ENCODE results near the gene PSMC3IP. TPM values are rescaled to one million over a fixed set of nuclear protein-coding genes. Genes with fewer than 3 reads are reported as not detected.

PSMC3IP gene
- total RNA-seq, 1 experiment from 2014 or later, result 23.3 TPM

DNA sequence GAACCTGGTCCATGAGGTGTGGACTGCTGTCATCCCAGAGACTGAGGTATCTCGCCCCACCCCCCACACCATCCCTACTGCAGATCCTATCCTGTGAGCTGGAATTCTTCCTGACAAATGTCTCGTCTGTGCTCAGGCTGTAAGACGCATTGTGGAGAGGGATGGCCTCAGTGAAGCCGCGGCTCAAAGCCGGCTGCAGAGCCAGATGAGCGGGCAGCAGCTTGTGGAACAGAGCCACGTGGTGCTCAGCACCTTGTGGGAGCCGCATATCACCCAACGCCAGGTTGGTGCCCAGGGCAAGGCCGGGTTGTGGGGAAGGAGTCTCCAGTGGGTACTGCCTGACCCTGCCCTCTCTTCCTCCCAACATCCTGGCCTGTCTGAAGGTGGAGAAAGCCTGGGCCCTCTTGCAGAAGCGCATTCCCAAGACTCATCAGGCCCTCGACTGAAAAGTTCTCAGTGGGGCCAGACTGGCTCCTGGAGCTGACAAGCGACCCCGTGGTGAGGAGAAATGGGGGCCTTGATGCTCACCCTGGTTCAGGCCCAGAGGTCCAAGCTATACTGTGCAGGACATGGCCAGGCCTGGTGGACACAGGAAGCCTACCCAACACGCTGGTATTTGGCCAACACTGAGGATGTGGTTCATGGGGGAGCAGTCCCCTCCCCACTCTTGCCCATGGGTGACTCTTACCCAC lies 11.9 kb downstream of the PSMC3IP start (continued):
- no peak for TF ChIP-seq FOXK1 (CRISPR knock-in tag; IDR thresholded peaks at IDR 0.05)

GRCh38 chr17:42564815-42565522 lies 12.6 kb downstream of the PSMC3IP start:
- Mint-ChIP-seq H3K4me1 (peaks cover 22% of the 10 kb centered on the region), H3K27ac (no peak overlapping the region), H3K36me3 (peaks cover 17% of the 10 kb centered on the region), H3K9me3 (no peaks in the 10 kb centered on the region), H3K27me3 (ENCODE audit: low read depth) (no peaks in the 10 kb centered on the region), H3K4me3 (no peak overlapping the region)
- ChIA-PET CTCF (interaction anchor here (1.3 kb wide), 1 partner anchor 13 kb away, joined by 7 read pairs; no protein-coding TSS in a partner anchor), POLR2A (no interaction called here)
- ATAC-seq (no peak), DNase-seq (ENCODE audit: low spot score) (no peak)
- TF ChIP-seq, protein P1, sequence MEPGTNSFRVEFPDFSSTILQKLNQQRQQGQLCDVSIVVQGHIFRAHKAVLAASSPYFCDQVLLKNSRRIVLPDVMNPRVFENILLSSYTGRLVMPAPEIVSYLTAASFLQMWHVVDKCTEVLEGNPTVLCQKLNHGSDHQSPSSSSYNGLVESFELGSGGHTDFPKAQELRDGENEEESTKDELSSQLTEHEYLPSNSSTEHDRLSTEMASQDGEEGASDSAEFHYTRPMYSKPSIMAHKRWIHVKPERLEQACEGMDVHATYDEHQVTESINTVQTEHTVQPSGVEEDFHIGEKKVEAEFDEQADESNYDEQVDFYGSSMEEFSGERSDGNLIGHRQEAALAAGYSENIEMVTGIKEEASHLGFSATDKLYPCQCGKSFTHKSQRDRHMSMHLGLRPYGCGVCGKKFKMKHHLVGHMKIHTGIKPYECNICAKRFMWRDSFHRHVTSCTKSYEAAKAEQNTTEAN (CRISPR knock-in tag; IDR thresholded peaks at IDR 0.05), result no peak
- TF ChIP-seq GABPB1 (CRISPR knock-in tag; IDR thresholded peaks at IDR 0.05), result 0 out of 2 replicates have a peak, but pooled peaks have one; percentile 26

- ChIA-PET CTCF (interaction anchor here (1.3 to 1.6 kb wide), 2 partner anchors 14 to 15 kb away, joined by 4 to 7 read pairs; no protein-coding TSS in a partner anchor), POLR2A (no interaction called here)
- H3K27ac Mint-ChIP-seq, result no peak overlapping the region; the same call in 1 of the 2 replicates
Measured at GRCh38 chr17:42563950-42564349, 13.6 kb downstream of the PSMC3IP start.

More at GRCh38 chr17:42563950-42564349, 13.6 kb downstream of the PSMC3IP start:
- Mint-ChIP-seq H3K4me1 (peaks cover 22% of the 10 kb centered on the region), H3K27me3 (ENCODE audit: low read depth) (no peaks in the 10 kb centered on the region), H3K36me3 (peaks cover 7% of the 10 kb centered on the region), H3K4me3 (peak overlapping the region; percentile 88), H3K9me3 (no peaks in the 10 kb centered on the region)
- DNase-seq (ENCODE audit: low spot score) (no peak), ATAC-seq (no peak)
- TF ChIP-seq ETV6 (CRISPR knock-in tag; IDR thresholded peaks at IDR 0.05), result no peak
- TF ChIP-seq ZBTB21 (CRISPR knock-in tag; IDR thresholded peaks at IDR 0.05; ENCODE audit: borderline replicate concordance), result no peak
- no peak for TF ChIP-seq ATF6 (CRISPR knock-in tag; IDR thresholded peaks at IDR 0.05)
- TF ChIP-seq, protein P2, sequence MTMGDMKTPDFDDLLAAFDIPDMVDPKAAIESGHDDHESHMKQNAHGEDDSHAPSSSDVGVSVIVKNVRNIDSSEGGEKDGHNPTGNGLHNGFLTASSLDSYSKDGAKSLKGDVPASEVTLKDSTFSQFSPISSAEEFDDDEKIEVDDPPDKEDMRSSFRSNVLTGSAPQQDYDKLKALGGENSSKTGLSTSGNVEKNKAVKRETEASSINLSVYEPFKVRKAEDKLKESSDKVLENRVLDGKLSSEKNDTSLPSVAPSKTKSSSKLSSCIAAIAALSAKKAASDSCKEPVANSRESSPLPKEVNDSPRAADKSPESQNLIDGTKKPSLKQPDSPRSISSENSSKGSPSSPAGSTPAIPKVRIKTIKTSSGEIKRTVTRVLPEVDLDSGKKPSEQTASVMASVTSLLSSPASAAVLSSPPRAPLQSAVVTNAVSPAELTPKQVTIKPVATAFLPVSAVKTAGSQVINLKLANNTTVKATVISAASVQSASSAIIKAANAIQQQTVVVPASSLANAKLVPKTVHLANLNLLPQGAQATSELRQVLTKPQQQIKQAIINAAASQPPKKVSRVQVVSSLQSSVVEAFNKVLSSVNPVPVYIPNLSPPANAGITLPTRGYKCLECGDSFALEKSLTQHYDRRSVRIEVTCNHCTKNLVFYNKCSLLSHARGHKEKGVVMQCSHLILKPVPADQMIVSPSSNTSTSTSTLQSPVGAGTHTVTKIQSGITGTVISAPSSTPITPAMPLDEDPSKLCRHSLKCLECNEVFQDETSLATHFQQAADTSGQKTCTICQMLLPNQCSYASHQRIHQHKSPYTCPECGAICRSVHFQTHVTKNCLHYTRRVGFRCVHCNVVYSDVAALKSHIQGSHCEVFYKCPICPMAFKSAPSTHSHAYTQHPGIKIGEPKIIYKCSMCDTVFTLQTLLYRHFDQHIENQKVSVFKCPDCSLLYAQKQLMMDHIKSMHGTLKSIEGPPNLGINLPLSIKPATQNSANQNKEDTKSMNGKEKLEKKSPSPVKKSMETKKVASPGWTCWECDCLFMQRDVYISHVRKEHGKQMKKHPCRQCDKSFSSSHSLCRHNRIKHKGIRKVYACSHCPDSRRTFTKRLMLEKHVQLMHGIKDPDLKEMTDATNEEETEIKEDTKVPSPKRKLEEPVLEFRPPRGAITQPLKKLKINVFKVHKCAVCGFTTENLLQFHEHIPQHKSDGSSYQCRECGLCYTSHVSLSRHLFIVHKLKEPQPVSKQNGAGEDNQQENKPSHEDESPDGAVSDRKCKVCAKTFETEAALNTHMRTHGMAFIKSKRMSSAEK (CRISPR knock-in tag; IDR thresholded peaks at IDR 0.05; ENCODE audit: borderline replicate concordance), result no peak
- no peak for TF ChIP-seq GTF2I (CRISPR knock-in tag; conservative IDR thresholded peaks at IDR 0.05)
- TF ChIP-seq GABPB1 (CRISPR knock-in tag; IDR thresholded peaks at IDR 0.05), result no peak
- no peak for TF ChIP-seq FOXK1 (CRISPR knock-in tag; IDR thresholded peaks at IDR 0.05)
- no peak for TF ChIP-seq ZNF423 (CRISPR knock-in tag; IDR thresholded peaks at IDR 0.05)
- TF ChIP-seq ZNF138 (CRISPR knock-in tag; conservative IDR thresholded peaks at IDR 0.05), result no peak
- no peak for TF ChIP-seq STAT6 (CRISPR knock-in tag; conservative IDR thresholded peaks at IDR 0.05; ENCODE audit: low read depth)
- TF ChIP-seq, protein P3, sequence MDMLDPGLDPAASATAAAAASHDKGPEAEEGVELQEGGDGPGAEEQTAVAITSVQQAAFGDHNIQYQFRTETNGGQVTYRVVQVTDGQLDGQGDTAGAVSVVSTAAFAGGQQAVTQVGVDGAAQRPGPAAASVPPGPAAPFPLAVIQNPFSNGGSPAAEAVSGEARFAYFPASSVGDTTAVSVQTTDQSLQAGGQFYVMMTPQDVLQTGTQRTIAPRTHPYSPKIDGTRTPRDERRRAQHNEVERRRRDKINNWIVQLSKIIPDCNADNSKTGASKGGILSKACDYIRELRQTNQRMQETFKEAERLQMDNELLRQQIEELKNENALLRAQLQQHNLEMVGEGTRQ (CRISPR knock-in tag; IDR thresholded peaks at IDR 0.05), result no peak
- no peak for TF ChIP-seq ZNF317 (CRISPR knock-in tag; IDR thresholded peaks at IDR 0.05; ENCODE audit: borderline replicate concordance, low read depth)
- TF ChIP-seq ZSCAN18 (CRISPR knock-in tag; IDR thresholded peaks at IDR 0.05), result no peak
- TF ChIP-seq ZNF232 (CRISPR knock-in tag; IDR thresholded peaks at IDR 0.05), result no peak
- TF ChIP-seq CREM (CRISPR knock-in tag; IDR thresholded peaks at IDR 0.05), result no peak

Measured in WTC11 (cell line).